GM18870 (cell line): ENCODE data around the gene FETUB.
A peak's percentile ranks its signal among the peaks of the same experiment; 100 is the strongest.
"Not testable (repeated sequence)": the region's sequence is repeated elsewhere in the genome, so short reads cannot be mapped to it uniquely, and the experiment has no call there.

ENCODE experiments used
- ATAC-seq: cut with Tn5 transposase; IDR thresholded peaks from one replicate; pipeline ENCODE4 v1.9.1; 2021; ENCODE audit warnings: moderate library complexity; ENCODE audit not compliant: unreplicated experiment

The FETUB gene

DNA sequence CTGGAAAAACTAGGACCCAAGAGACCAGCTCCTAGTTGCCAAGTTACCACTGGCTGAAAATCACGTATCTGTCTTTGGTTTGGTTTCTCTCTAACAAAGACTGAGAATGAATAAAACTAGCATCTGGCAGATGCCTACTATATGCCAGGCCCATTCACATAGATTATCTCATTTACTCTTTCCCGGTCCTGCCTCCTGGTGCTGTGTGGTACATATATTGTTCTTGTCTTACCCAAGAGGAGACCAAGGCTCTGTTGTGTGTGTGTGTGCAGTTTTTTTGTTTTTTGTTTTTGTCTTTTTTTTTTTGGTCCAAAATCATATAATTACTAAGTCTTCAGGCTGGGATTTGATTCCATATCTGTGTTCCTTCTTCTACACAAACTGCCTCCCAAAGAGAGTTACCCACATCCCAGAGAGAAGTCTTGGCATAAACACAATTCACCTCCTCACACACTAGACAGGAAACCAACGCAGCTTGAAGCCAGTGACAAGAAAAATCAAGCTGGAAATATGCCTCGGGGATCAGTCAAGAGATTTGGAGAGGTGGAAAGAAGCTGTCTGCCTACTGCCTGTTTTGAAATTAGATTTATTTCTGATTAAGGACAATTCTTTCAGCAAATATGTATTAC is 26.4 kb upstream of the FETUB start:
- no peak for ATAC-seq

DNA sequence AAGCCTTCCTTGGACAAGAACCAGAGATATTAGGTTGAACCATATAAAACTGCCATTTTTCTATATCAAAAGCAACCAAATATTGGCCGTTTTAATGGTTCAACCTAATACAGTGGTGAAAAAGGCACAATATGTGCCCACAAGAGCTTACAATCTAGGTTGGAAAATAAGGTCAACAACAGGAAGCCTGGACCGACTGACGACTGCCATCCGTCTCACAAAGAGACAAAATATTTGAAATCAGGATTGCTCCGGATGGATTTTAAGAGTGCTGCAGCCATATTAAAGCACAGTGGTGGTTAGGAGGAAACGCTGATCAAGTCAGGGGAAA is 26.0 kb upstream of the FETUB start:
- ATAC-seq = no peak

DNA sequence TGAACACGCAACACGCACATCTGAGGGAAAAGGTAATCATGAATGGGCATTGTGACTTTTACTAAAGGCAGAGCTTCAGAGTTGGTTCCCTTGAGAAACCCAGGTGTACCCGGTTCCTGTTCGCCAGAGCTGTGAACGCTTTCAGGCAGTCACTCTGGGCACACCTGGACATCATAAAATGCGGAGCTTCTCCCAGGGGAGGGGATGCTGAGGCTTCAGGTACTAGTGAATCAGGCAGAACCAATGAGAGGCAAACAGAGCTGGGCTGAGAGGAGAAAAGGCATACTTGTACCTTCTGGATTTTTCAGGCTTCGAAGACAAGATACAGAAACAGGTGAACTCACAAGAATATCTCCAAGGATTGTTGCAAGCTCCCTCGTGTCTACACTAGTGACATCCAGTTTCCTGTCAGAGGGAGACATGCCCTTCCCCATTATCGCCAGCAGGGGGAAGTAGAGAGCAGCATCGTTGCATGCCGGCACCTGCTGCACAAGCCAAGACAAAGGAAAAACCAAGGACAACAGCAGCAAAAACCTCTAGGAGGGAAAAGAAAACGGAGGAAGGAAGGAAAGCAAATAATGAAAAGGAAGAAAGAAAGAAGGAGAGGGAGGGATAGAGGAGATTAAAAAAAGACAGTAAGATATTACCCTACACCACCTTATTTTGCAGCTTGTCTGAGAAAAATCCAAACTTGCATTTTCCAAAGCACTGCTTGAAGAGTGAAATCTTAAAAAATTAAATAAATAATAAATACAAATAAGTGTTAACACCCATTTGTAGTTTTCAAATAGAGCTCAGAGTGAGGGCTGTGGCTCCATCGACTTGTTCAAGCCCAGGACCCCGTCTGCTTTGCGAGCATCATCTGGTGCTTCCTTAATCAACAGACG is 25.4 kb upstream of the FETUB start:
- peak; percentile 63 for ATAC-seq

DNA sequence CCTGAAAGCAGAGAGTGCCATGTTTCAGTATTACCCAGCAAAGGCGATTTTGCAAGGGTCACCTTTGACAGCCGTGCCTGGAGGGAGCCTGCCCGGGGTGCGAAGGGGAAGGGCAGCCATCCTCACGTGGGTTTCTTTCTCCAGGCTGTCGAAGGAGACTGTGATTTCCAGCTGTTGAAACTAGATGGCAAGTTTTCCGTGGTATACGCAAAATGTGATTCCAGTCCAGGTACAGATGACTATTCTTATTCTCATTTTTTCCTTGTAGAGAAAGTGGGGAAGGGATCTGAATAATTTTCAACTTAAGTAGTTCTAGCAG is 23.9 kb upstream of the FETUB start:
- no peak for ATAC-seq

DNA sequence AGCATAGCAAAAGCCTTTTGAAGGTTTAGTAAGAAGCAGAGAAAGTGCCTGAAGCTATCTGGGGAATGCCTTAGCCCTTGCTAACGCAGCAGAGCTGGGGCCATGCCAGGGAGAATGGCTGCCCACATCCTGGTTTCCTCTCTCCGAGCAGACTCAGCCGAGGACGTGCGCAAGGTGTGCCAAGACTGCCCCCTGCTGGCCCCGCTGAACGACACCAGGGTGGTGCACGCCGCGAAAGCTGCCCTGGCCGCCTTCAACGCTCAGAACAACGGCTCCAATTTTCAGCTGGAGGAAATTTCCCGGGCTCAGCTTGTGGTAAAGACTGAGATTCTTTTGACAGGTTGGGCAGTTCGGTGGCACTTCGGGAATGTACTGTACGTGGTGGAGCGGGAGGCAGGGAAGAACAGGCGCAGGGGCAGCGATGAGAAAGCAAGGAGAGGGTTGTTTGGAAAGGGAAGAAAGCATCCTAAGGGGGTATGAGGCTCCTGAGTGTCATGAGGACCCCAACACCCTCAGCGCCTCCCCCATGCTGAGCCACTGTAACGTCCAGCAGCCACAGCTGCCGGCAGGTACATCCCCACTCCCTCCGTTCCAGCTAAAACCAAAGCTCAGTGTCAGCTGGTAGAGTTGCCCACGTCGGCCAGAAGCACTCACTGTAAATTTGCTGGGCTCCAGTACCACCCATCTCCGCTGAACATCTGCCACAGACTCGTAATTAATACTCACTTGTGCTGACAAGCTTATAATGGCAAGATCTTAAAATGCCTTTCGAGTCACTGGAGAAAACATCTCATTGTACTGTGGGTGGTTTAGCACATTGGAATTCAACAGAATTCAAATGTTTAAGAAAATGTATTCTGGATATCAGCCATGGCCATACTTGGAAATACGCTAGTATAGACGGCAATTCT is 22.9 kb upstream of the FETUB start:
- ATAC-seq = peak; percentile 62

DNA sequence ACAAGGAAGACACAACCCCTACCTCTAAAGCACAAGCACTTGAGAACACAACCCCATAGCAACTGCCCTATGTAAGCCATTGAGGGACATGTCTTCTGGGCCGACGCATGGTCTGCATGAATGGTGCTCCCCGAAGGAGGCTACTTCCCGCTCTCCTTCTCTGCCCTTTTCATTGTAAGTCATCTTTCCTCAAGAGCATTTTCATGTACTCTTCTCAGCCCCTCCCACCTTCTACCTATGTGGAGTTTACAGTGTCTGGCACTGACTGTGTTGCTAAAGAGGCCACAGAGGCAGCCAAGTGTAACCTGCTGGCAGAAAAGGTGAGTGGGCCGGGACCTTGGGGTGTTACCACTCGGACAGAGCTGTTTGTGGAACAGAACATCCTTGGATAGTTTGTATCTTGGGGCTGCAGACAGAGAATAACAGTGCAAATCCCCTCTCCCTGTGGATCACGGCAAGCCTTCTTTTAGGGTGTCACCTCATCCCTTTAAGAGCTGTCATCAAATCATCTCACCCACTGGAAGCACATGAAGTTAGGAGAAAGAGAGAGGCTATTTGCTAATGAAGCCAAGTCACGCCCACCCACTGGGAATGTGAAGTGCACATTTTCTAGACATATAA is 21.8 kb upstream of the FETUB start:
- ATAC-seq = no peak

DNA sequence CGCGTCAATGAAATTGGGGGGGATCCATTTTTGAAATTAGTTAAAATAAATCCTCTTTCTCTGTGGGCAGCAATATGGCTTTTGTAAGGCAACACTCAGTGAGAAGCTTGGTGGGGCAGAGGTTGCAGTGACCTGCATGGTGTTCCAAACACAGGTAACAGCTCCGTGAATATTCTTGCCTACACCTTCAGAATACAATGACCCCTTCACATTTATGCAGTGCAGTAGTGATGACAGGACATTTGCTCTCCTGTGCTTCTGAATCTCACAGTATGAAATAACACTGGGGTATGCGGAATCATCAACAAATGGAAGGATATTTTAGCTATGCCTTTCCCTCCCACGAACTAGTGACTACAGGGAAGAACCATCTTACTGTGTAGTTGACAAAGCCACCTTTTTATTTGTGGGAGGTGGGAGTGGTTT is 20.4 kb upstream of the FETUB start:
- no peak for ATAC-seq

DNA sequence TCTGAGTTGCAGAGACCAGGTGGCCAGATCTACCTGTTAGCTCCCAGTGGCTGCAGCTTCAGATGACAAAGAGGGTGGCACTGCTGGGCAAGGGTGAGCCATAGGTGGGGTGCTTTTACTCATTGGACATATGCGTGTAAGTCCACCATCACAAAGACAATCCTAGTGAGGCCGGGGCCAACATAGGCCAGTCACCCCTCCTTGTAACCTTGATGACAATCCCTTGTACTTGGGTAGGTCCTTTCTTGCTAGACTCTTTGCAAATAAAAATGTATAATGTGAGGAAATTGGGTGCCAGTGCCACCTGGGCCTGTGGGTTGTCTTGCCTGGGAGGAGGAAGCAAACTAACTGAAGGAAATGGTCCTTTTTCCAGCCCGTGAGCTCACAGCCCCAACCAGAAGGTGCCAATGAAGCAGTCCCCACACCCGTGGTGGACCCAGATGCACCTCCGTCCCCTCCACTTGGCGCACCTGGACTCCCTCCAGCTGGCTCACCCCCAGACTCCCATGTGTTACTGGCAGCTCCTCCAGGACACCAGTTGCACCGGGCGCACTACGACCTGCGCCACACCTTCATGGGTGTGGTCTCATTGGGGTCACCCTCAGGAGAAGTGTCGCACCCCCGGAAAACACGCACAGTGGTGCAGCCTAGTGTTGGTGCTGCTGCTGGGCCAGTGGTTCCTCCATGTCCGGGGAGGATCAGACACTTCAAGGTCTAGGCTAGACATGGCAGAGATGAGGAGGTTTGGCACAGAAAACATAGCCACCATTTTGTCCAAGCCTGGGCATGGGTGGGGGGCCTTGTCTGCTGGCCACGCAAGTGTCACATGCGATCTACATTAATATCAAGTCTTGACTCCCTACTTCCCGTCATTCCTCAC is 19.7 kb upstream of the FETUB start:
- no peak for ATAC-seq

DNA sequence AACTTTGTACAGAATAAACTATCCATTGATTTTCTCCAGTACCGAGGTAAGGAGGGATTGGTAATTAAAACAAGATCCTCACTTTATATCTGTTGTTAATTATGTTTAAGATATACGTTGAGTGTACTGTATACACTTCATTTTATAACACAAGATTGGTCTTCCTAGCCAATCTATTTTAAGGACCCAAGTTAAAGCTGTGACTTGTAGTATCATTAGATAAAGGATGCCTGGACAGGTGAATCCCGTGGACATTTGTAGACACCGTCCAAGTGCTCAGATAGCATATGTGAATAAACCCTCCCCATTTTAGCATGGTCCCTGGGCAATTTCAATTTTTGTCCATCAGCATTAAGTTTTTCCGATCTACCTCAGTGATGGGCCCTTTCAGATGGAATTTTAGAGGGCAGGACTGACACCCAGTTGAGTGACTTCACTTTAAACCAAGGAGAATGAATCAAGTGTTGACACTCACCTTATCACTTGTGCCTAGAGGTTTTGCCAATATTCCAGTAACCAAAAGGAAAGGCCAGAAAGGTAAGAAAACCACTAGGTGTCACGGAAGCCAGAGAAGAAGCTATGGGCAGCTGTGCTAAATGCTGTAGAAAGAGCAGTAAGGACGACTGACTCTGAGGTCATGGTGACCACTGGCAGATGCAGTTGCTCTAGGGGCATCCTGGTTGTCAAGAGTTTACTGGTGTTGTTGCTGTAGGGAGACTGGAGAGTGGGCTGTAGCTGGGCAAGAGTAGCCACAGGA is 18.1 kb upstream of the FETUB start:
- no peak for ATAC-seq

DNA sequence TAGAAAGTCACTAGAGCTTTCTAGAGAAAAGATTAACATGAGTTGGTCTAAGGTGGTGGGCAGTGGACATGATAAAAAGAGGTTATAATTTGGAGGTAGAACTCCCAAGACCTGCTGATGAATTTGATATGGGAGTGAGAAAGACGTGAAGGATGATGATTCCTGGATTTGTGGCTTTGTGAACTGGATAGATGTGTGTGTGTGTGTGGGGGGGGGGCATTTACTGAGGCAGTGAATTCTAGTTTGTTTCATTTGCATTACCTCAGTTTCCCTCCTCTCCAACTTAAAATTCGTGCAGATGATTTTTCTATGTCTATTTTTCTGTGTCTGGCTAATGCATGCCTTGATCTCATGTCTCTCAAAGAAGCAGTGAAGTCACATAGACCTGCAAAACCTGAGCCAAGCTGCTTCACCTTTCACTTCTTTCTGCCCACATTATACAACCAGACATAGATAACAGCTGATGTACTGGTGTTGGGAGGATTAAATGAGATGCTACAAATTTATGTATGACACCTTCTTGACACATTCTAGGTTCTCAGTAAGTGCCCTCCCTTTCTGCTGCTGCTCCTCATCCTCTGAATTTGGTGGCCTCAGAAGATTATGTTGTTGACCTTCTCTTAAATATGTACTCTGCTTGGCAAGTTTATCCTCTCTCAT is 17.4 kb upstream of the FETUB start:
- no peak for ATAC-seq

DNA sequence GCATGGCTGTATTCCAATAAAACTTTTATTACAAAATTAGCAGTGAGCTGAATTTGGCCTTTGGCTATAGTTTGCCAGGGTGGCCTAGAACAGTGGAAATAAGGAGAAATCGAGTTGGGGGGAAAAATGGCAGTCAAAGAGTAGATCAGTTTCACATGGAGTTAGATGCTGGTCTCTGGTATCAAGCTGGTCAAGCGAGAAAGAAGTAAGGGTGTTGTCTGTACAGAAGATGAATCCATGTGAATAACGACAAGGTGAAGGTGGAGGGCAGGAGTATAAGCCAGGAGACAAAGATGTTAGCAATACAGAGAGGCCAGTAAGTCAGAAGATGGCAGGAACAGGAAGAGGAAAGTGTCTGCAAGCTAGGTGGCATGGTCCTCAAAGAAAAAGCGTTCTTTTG is 15.6 kb upstream of the FETUB start:
- ATAC-seq = no peak

DNA sequence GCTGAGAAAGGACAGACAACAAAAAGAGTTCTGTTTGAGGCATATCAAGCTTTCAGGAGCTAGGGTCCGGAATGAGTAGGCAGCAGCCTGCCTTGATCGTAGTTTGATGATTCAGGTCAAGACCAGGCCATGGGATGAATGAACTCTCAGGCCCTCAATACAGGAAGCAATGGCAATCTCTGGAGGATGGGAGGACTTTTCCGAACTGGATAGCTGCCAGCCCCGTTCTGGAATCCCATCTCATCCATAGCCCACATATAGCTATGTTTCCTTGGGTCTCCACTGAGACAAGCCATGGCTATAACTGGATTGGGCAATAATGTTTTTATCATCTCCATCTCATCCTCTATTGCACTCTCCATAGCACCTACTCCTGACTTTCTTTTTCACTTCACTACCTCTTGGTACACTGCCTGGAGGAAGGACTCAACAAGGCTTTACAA is 14.6 kb upstream of the FETUB start:
- ATAC-seq = no peak

DNA sequence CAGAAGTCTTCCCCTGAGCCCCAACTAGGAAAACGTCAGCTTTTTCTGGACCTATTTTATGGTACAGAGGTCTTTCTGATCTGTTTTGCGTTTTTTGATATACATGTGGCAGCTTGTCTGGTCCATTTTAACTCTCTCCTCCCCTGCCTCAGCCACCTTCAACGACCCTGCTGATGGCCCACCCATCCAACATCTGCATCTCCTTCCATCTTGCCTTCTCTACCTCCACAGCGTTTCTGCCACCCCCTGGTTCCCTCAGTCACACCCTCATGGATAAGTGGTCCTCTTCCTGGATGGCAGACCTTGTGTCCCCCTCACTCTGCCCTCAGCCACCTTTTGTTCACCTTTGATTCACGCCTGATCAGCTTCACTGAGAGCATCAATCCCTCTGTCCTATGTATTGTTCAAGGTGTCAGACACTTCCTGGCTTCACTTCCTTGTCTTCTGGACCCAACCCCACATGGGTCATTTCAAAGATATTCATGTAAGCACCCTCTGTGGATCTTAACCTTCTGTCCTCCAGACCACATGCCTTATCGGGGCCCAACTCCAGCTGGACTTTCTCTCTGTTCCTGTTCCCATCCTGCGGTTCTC is 13.8 kb upstream of the FETUB start:
- no peak for ATAC-seq

DNA sequence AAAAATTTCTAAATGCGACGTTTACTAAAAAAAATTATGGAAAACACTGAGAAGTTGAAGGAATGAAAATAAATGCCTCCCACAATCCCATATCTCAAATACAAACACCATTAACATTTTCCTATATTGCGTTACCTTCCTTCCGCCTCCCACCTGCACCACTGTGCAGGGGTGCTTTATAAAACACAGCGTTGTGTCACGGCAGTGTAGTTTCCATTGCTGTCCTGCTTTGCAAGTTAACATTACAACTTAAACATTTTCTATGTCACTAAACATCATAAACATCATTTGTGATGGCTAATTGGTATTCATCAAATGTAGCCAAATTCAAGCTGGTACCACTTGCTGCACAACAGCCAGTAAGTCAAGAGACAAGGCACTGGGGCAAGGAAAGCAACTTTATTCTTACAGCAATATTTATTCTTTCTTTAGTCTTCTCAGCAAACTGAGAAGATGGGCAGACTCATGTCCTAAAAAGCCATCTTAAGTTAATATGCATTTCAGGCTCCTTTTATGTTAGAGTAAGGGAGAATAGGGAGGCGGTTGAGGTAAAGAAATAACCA is 12.3 kb upstream of the FETUB start:
- ATAC-seq = no peak

DNA sequence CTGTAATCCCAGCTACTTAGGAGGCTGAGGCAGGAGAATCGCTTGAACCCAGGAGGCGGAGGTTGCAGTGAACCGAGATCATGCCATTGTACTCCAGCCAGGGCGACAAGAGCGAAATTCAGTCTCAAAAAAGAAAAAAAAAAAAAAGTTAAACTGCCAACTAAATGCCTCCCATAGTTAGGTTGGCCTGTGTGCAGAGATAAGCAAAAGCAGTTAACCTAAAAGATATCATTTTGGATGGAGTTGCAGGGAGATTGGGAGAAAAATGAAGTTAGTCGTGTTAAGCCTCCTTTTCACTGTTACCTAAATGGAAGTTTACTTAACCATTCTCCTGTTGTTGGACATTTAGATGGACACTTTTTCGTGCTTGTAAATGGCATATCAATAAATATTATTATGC is 11.4 kb upstream of the FETUB start:
- ATAC-seq = no peak

DNA sequence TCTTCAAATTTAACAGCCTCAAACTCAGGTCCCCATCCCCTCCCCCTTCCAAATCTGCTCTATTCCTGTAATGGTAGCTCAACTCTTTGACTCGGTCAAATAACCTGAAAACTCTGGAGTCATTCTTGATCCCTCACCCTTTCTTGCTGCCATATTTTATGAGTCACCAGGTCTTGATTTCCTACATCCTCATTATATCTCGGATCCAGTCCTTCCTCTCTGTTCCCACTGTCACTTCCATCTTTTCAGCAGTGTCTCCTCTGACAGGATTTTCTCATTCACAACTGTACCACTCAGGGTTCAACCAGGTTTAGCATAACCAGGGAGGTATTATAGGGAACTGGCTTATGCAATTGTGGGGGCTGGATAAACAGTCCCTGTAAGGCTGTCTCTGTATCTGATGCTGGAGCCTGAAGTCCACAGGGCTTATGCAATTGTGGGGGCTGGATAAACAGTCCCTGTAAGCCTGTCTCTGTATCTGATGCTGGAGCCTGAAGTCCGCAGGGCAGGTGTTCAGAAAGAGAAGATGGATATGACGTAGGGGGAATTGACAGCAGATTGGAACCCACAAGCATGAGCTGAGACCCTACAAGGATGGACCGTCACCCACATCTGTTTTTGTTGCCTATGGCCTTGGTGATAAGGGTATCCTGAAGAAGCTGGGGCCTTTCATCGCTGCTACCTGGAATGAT is 9.1 kb upstream of the FETUB start:
- ATAC-seq = no peak

DNA sequence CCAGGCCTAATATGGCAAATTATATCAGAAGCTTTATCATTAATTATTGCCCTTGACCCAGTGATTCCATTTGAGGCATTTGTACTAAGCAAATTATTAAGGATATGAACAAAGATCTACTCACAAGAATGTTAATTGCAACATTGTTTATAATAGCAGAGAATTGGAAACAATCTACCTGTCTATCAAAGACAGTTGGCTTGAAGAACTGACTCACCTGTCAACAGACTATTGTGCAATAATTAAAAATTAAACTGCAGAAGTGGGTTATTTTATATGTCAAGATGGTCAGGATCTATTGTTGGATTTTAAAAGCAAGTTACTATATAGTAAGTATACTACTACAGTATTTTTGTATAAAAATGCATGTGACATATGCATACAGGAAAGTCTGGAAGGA is 6.7 kb upstream of the FETUB start:
- no peak for ATAC-seq

DNA sequence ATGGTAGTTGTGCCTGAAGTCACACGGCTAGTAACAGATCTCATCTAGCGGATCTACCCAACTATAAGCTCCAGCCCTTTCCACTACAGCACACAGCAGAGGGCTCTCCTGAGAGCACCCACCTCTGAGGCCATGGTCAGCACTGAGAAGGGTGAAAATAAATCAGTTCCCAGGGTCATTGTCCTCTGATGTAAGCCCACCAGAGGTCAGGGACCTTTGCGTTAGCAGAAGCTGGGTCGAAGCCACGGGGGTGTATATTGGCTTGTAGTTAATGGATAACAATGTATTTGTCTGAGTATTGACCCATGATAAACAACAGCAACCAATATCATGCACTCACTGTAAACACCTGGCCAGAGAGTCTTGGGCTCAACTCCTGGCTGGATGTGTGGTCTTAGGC is 6.0 kb upstream of the FETUB start:
- ATAC-seq = not testable (repeated sequence)
